ENCODE data around the gene ZFYVE19. TPM values are rescaled to one million over a fixed set of nuclear protein-coding genes. Genes with fewer than 3 reads are reported as not detected.
A peak's percentile ranks its signal among the peaks of the same experiment; 100 is the strongest.

Gene ZFYVE19
- total and polyA plus RNA-seq, 8 donors: 10.3 to 31.0 (median 23.5) TPM

- no peaks in the 10 kb centered on the region for H3K9me3 ChIP-seq
- 40 to 63% (median 51%) methylated on average over 11 of the region's 11 CpGs for WGBS, 5 donors
- H3K27me3 ChIP-seq: no peaks in the 10 kb centered on the region
- peaks cover 12 to 17% (median 14%) of the 10 kb centered on the region in 4 donors for H3K4me1 ChIP-seq
- peak overlapping the region; percentile 32 to 74 (median 54) for H3K27ac ChIP-seq
- intact Hi-C loops (cut with DNase I; ENCODE audit: low total_unique reads): no loop called here
- no peak overlapping the region for H3K4me3 ChIP-seq
- peak; percentile 73 to 89 for DNase-seq
- peaks cover 67 to 85% (median 84%) of the 10 kb centered on the region in 4 donors for H3K36me3 ChIP-seq
- no peak for TF ChIP-seq EP300 (IDR thresholded peaks at IDR 0.05)
- TF ChIP-seq CTCF (IDR thresholded peaks at IDR 0.05): no peak
- TF ChIP-seq POLR2A (IDR thresholded peaks at IDR 0.05): no peak
- peak in 2 of 3 donors; percentile 37 to 46 for TF ChIP-seq POLR2AphosphoS5 (IDR thresholded peaks at IDR 0.05)
These were observed 30.2 kb upstream of the ZFYVE19 start for GRCh38 chr15:40776537-40777141.

GRCh38 chr15:40782609-40783227 is 24.2 kb upstream of the ZFYVE19 start:
- H3K36me3 ChIP-seq: peaks cover 21 to 27% (median 24%) of the 10 kb centered on the region in 4 donors
- no peaks in the 10 kb centered on the region for H3K27me3 ChIP-seq
- intact Hi-C loops (cut with DNase I; ENCODE audit: low total_unique reads): no loop called here
- 24 to 56% (median 32%) methylated on average over 8 of the region's 8 CpGs for WGBS, 5 donors
- H3K9me3 ChIP-seq: no peaks in the 10 kb centered on the region
- no peak overlapping the region for H3K4me3 ChIP-seq
- TF ChIP-seq EP300 (IDR thresholded peaks at IDR 0.05) (no peak), CTCF (IDR thresholded peaks at IDR 0.05) (peak in 5 of 7 experiments; percentile 46 to 87 (median 74)), POLR2AphosphoS5 (IDR thresholded peaks at IDR 0.05) (no peak)
- no peak overlapping the region for H3K27ac ChIP-seq
- peak; percentile 90 to 92 for DNase-seq
- H3K4me1 ChIP-seq: peaks cover 24 to 37% (median 36%) of the 10 kb centered on the region in 4 donors

GRCh38 chr15:40785164-40785563 is 21.7 kb upstream of the ZFYVE19 start:
- intact Hi-C loops (cut with DNase I; ENCODE audit: low total_unique reads): no loop called here
- H3K4me3 ChIP-seq: no peak overlapping the region
- H3K4me1 ChIP-seq: peaks cover 31 to 60% (median 54%) of the 10 kb centered on the region in 4 donors
- TF ChIP-seq CTCF (IDR thresholded peaks at IDR 0.05) (peak in 1 of 7 experiments; percentile 9), POLR2AphosphoS5 (IDR thresholded peaks at IDR 0.05) (no peak)
- 45 to 63% (median 56%) methylated on average over 3 of the region's 3 CpGs for WGBS, 5 donors
- no peaks in the 10 kb centered on the region for H3K27me3 ChIP-seq
- peak overlapping the region; percentile 40 to 92 (median 78) for H3K27ac ChIP-seq
- no peak for DNase-seq
- peaks cover 0 to 4% (median 0%) of the 10 kb centered on the region in 4 donors for H3K36me3 ChIP-seq
- no peaks in the 10 kb centered on the region for H3K9me3 ChIP-seq

- DNase-seq: peak in 1 of 2 donors; percentile 67
- Histone ChIP-seq H3K36me3 (peaks cover 0 to 6% (median 2%) of the 10 kb centered on the region in 4 donors), H3K27me3 (no peaks in the 10 kb centered on the region), H3K27ac (peak overlapping the region; percentile 40 to 92 (median 78)), H3K9me3 (no peaks in the 10 kb centered on the region), H3K4me3 (no peak overlapping the region), H3K4me1 (peaks cover 31 to 67% (median 59%) of the 10 kb centered on the region in 4 donors)
- 20 to 49% (median 32%) methylated on average over 2 of the region's 2 CpGs for WGBS, 5 donors
- intact Hi-C loops (cut with DNase I; ENCODE audit: low total_unique reads): no loop called here
- TF ChIP-seq CTCF (IDR thresholded peaks at IDR 0.05) (no peak), POLR2AphosphoS5 (IDR thresholded peaks at IDR 0.05) (no peak), POLR2A (IDR thresholded peaks at IDR 0.05) (no peak)
These were observed 21.1 kb upstream of the ZFYVE19 start for GRCh38 chr15:40785814-40786213.
